Omental fat pad (tissue), 4 donors: ENCODE data around the gene LAMC3. TPM values are rescaled to one million over a fixed set of nuclear protein-coding genes. Genes with fewer than 3 reads are reported as not detected.

Experiments
- ATAC-seq: fragments of 150-250 bp; one replicate; pipeline ENCODE4 v1.9.1; 2016; ENCODE audit warnings: mild to moderate bottlenecking, moderate library complexity; ENCODE audit not compliant: low FRiP score
- DNase-seq: peaks from one replicate; pipeline ENCODE4 v3.0.0-alpha.2; 2019; ENCODE audit warnings: low spot score
- CTCF ChIP-seq, 3 donors: fragments of 450-650 bp; IDR thresholded peaks; one replicate each; pipeline ENCODE4 v1.5.1; 2016 to 2017; ENCODE audit warnings: antibody characterized with exemption in 3 of 3, mild to moderate bottlenecking in 3 of 3, moderate library complexity in 2 of 3
- total RNA-seq, 4 donors: library from RNA; depleted of rRNA; stranded (reverse); fragments of >200 nt; gene quantifications; one replicate each; pipeline ENCODE4 v1.1.0, GENCODE V29; 2016

The LAMC3 gene
- total RNA-seq: 1 to 10 TPM in 1 of 4 donors, under 1 TPM in 3; 0.09 to 1.9 (median 0.65) TPM

DNA sequence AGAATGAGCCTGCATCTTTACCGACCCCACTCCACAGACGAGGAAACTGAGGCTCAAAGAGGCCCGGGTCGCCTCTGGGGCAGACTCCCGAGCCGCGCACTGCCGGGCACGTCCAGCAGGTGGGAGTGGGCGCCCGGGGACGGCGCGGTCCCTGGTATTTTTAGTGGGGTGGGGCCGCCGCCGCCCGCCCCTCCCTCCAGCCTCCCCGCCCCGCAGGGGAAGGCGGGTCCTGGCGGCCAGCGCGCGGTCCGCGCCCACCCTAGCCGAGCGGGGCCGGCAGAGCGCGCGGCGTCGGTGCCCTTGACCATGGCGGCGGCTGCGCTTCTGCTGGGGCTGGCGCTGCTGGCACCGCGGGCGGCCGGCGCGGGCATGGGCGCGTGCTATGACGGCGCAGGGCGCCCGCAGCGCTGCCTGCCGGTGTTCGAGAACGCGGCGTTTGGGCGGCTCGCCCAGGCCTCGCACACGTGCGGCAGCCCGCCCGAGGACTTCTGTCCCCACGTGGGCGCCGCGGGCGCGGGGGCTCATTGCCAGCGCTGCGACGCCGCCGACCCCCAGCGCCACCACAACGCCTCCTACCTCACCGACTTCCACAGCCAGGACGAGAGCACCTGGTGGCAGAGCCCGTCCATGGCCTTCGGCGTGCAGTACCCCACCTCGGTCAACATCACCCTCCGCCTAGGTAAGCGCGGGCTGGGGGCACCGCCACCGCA lies at the start of gene LAMC3:
Gene LAMC3 (plus strand): TSS at position 266 of the 710 bp plus-strand sequence. CDS start 41 bp downstream, at position 307.
- ATAC-seq: no peak
- no peak for TF ChIP-seq CTCF (IDR thresholded peaks at IDR 0.05)
- no peak for DNase-seq

GRCh38 chr9:130959809-130960334 lies 49.1 kb upstream of the LAMC3 start:
- no peak for TF ChIP-seq CTCF (IDR thresholded peaks at IDR 0.05)
- ATAC-seq: no peak
- DNase-seq: no peak

- ATAC-seq (no peak), DNase-seq (no peak)
- TF ChIP-seq CTCF (IDR thresholded peaks at IDR 0.05): no peak
These were observed 48.2 kb upstream of the LAMC3 start for GRCh38 chr9:130960522-130961378.

- no peak for TF ChIP-seq CTCF (IDR thresholded peaks at IDR 0.05)
- ATAC-seq (no peak), DNase-seq (no peak)
These were observed 47.3 kb upstream of the LAMC3 start for GRCh38 chr9:130961511-130962300.

GRCh38 chr9:130962418-130963316 lies 46.3 kb upstream of the LAMC3 start:
- DNase-seq: no peak
- ATAC-seq: peak; percentile 74
- TF ChIP-seq CTCF (IDR thresholded peaks at IDR 0.05): no peak
